Caco-2 (cell line): Measurements from ENCODE around the gene VAX1. TPM values are rescaled to one million over a fixed set of nuclear protein-coding genes. Genes with fewer than 3 reads are reported as not detected.
"Not testable (repeated sequence)": the region's sequence is repeated elsewhere in the genome, so short reads cannot be mapped to it uniquely, and the experiment has no call there.

Source experiments
- BruUV-seq: library from RNA; stranded (reverse); fragments of 400-500 nt; replicated peaks from 2 replicates; lab custom pipeline; 2021; lab: Mats Ljungman, UMichigan
- CTCF ChIA-PET: fragments of 300-600 bp; sonication (Branson Sonifier 250); formaldehyde crosslinking; loops from one replicate; lab custom pipeline; 2022; ENCODE audit warnings: antibody characterized with exemption; lab: Charles Lee
- POLR2A ChIA-PET: fragments of 300-600 bp; sonication (Branson Sonifier 250); formaldehyde crosslinking; loops from one replicate; lab custom pipeline; 2022; ENCODE audit warnings: antibody characterized with exemption; lab: Charles Lee
- DNase-seq, 2 experiments: peaks; one replicate each; pipeline versions ENCODE4 v3.0.0 to v3.0.0-alpha.2; 2020 to 2022
- H3K27me3 ChIP-seq: replicated peaks from 2 replicates; pipeline ENCODE4 v1.6.0; 2011; ENCODE audit warnings: low read length; ENCODE audit not compliant: control insufficient read depth, insufficient read depth
- H3K36me3 ChIP-seq: 2 replicates; pipeline ENCODE4 v1.5.1; 2011; ENCODE audit warnings: low read length; ENCODE audit not compliant: control insufficient read depth, insufficient read depth
- H3K4me1 ChIP-seq: fragments of 250-450 bp; sonication (Bioruptor Pico); 2 replicates; pipeline ENCODE4 v1.5.1; 2020; ENCODE audit warnings: mild to moderate bottlenecking
- H3K4me3 ChIP-seq: 2 replicates; pipeline ENCODE4 v1.5.1; 2011; ENCODE audit warnings: low read depth, mild to moderate bottlenecking, control low read depth, low read length
- H3K9me3 ChIP-seq: fragments of 250-450 bp; sonication (Bioruptor Pico); 2 replicates; pipeline ENCODE4 v1.5.1; 2020; ENCODE audit warnings: mild to moderate bottlenecking, moderate library complexity
- H3K27ac Mint-ChIP-seq: one replicate; pipeline ENCODE4 v1.8.0; 2022; ENCODE audit warnings: mixed read lengths; ENCODE audit not compliant: unreplicated experiment
- H3K27me3 Mint-ChIP-seq: one replicate; pipeline ENCODE4 v1.8.0; 2022; ENCODE audit warnings: mixed read lengths; ENCODE audit not compliant: insufficient read depth, unreplicated experiment
- H3K36me3 Mint-ChIP-seq: one replicate; pipeline ENCODE4 v1.8.0; 2022; ENCODE audit warnings: mild to moderate bottlenecking, mixed read lengths; ENCODE audit not compliant: insufficient read depth, unreplicated experiment
- H3K4me1 Mint-ChIP-seq: one replicate; pipeline ENCODE4 v1.8.0; 2022; ENCODE audit warnings: low read depth, mixed read lengths; ENCODE audit not compliant: unreplicated experiment
- H3K4me3 Mint-ChIP-seq: one replicate; pipeline ENCODE4 v1.8.0; 2022; ENCODE audit warnings: mild to moderate bottlenecking, moderate library complexity, mixed read lengths; ENCODE audit not compliant: unreplicated experiment
- H3K9me3 Mint-ChIP-seq: one replicate; pipeline ENCODE4 v1.8.0; 2022; ENCODE audit warnings: mixed read lengths; ENCODE audit not compliant: unreplicated experiment
- CTCF ChIP-seq, 2 experiments: fragments of 200-600 bp in 1 of 2; IDR thresholded peaks; 1 replicate in 1 of 2; 2 replicates in 1 of 2; pipeline versions ENCODE4 v1.5.1 to v1.8.0; 2011 to 2022; ENCODE audit warnings: antibody characterized with exemption in 1 of 2, control low read depth in 1 of 2, inconsistent platforms in 1 of 2, low read depth in 1 of 2, low read length in 1 of 2, mild to moderate bottlenecking in 1 of 2, moderate library complexity in 1 of 2; ENCODE audit not compliant: insufficient read depth in 1 of 2, severe bottlenecking in 1 of 2, unreplicated experiment in 1 of 2
- intact Hi-C: fragments of 100-400 bp; cut with micrococcal nuclease; formaldehyde crosslinking; loops from one replicate; pipeline ENCODE4 v1.10.0; 2022; ENCODE audit not compliant: unreplicated experiment
- total RNA-seq: library from RNA; stranded (reverse); gene quantifications from 2 replicates; pipeline ENCODE4 v1.2.3, GENCODE V29; 2022

The VAX1 gene
- total RNA-seq, 1 experiment from 2014 or later, result not detected

DNA sequence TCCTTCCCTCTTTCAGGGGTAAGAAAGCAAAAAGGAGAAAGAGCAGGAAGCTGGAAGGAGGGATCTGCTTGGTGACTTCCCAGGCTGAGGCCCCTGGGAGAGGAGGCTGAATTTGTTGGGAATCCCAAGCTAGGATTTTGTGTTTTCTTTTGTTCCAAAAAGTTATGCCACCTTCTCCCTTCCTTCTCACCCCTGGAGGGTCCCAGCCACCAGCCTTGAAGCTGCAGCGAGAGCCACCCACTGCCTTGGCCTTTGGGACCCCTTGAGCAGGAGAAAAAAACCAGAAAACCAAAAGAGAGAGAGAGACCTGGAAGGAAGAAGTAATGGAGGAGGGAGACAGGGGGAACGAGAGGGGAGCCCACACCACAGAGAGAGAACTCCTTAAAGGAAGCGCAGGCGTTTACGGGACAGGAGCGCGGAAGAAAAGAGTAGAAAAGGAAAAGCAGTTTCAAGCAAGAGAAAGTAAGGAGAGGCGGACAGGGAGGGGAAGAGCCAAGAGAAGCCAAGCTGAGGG is 7.2 kb downstream of the VAX1 start:
- POLR2A ChIA-PET, result no interaction called here
- BruUV-seq, result no TSS peak
- intact Hi-C loops, result no loop called here
- Mint-ChIP-seq H3K27me3 (peaks cover 22% of the 10 kb centered on the region), H3K4me1 (peaks cover 8% of the 10 kb centered on the region), H3K27ac (no peak overlapping the region), H3K4me3 (no peak overlapping the region), H3K9me3 (no peaks in the 10 kb centered on the region), H3K36me3 (no peaks in the 10 kb centered on the region)
- Histone ChIP-seq H3K4me3 (no peak overlapping the region), H3K4me1 (peaks cover 6% of the 10 kb centered on the region; the same call in 1 of the 2 replicates), H3K9me3 (no peaks in the 10 kb centered on the region), H3K36me3 (no peaks in the 10 kb centered on the region), H3K27me3 (no peaks in the 10 kb centered on the region)
- CTCF ChIA-PET, result interaction anchor here (0.7 to 1.1 kb wide), 2 partner anchors 31 to 44 kb away, joined by 3 to 4 read pairs; no protein-coding TSS in a partner anchor
- no peak for TF ChIP-seq CTCF (IDR thresholded peaks at IDR 0.05; ENCODE audit: insufficient read depth in 1 of 2, low read depth in 1 of 2, low read length in 1 of 2, severe bottlenecking in 1 of 2, unreplicated experiment in 1 of 2)
- no peak for DNase-seq

GRCh38 chr10:117130346-117130745 is 7.7 kb downstream of the VAX1 start:
- DNase-seq, result no peak
- Mint-ChIP-seq H3K36me3 (no peaks in the 10 kb centered on the region), H3K4me3 (no peak overlapping the region), H3K9me3 (no peaks in the 10 kb centered on the region), H3K27ac (no peak overlapping the region), H3K4me1 (peaks cover 8% of the 10 kb centered on the region), H3K27me3 (peaks cover 21% of the 10 kb centered on the region)
- no peak for TF ChIP-seq CTCF (IDR thresholded peaks at IDR 0.05; ENCODE audit: insufficient read depth in 1 of 2, low read depth in 1 of 2, low read length in 1 of 2, severe bottlenecking in 1 of 2, unreplicated experiment in 1 of 2)
- Histone ChIP-seq H3K4me1 (peaks cover 6% of the 10 kb centered on the region; the same call in 1 of the 2 replicates), H3K36me3 (no peaks in the 10 kb centered on the region), H3K27me3 (no peaks in the 10 kb centered on the region), H3K9me3 (no peaks in the 10 kb centered on the region), H3K4me3 (no peak overlapping the region)
- CTCF ChIA-PET, result interaction anchor here (0.7 to 1.1 kb wide), 3 partner anchors 18 to 44 kb away, joined by 3 to 4 read pairs (median 4); no protein-coding TSS in a partner anchor
- POLR2A ChIA-PET, result no interaction called here
- no TSS peak for BruUV-seq
- intact Hi-C loops, result no loop called here

DNA sequence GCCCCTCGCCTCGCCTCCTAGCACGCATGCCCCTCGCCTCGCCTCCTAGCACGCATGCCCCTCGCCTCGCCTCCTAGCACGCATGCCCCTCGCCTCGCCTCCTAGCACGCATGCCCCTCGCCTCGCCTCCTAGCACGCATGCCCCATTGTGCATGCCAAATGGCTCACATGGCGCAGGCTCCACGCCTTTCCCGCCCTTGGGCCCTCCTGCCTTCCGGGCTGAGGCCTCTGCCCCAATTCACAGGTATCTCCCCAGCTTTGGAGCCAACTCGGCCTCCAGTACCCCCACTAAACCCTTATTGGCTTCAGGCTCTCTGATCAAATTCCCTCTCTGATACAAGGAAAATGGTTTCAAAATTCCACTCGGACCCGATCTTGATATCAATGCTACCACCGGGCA is 11.4 kb downstream of the VAX1 start:
- DNase-seq, POLR2A ChIA-PET, H3K4me3 Mint-ChIP-seq, intact Hi-C loops, H3K9me3 ChIP-seq, BruUV-seq, CTCF ChIA-PET, H3K4me1 ChIP-seq, H3K27ac Mint-ChIP-seq, H3K4me1 Mint-ChIP-seq, H3K4me3 ChIP-seq, H3K36me3 Mint-ChIP-seq, H3K27me3 ChIP-seq, H3K36me3 ChIP-seq, H3K9me3 Mint-ChIP-seq: not testable (repeated sequence)
- peaks cover 19% of the 10 kb centered on the region for H3K27me3 Mint-ChIP-seq
